ENCODE results near the gene GLIS1.

DNA sequence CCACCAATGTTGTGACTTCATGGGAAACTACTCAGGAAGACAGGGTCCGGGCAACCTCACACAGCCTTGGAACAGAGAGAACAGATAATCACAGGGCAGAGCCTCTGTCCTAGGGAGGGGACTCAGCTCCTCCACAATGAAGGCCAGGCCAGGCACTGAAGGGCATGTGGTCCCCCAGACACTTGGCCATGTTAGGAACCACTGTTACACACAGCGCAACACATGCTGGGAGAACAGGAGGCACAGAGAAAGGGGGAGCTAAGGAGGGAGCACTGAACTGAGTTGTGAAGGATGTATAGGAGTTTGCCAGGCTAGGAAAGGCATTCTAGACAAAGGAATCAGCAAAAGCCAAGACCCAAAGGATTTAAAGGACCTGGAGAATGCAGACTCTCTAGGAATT lies 152.2 kb downstream of the GLIS1 start:
- TF ChIP-seq, protein P1, sequence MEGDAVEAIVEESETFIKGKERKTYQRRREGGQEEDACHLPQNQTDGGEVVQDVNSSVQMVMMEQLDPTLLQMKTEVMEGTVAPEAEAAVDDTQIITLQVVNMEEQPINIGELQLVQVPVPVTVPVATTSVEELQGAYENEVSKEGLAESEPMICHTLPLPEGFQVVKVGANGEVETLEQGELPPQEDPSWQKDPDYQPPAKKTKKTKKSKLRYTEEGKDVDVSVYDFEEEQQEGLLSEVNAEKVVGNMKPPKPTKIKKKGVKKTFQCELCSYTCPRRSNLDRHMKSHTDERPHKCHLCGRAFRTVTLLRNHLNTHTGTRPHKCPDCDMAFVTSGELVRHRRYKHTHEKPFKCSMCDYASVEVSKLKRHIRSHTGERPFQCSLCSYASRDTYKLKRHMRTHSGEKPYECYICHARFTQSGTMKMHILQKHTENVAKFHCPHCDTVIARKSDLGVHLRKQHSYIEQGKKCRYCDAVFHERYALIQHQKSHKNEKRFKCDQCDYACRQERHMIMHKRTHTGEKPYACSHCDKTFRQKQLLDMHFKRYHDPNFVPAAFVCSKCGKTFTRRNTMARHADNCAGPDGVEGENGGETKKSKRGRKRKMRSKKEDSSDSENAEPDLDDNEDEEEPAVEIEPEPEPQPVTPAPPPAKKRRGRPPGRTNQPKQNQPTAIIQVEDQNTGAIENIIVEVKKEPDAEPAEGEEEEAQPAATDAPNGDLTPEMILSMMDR (IDR thresholded peaks at IDR 0.05): no peak
- no peak for TF ChIP-seq POLR2A (IDR thresholded peaks at IDR 0.05)
